Measurements from ENCODE around the gene AVP. TPM values are rescaled to one million over a fixed set of nuclear protein-coding genes. Genes with fewer than 3 reads are reported as not detected.

The AVP gene
- polyA plus RNA-seq, 1 donor (not counting 4 experiments of a cell fraction or from before 2014, with no cell fraction given): not detected

DNA sequence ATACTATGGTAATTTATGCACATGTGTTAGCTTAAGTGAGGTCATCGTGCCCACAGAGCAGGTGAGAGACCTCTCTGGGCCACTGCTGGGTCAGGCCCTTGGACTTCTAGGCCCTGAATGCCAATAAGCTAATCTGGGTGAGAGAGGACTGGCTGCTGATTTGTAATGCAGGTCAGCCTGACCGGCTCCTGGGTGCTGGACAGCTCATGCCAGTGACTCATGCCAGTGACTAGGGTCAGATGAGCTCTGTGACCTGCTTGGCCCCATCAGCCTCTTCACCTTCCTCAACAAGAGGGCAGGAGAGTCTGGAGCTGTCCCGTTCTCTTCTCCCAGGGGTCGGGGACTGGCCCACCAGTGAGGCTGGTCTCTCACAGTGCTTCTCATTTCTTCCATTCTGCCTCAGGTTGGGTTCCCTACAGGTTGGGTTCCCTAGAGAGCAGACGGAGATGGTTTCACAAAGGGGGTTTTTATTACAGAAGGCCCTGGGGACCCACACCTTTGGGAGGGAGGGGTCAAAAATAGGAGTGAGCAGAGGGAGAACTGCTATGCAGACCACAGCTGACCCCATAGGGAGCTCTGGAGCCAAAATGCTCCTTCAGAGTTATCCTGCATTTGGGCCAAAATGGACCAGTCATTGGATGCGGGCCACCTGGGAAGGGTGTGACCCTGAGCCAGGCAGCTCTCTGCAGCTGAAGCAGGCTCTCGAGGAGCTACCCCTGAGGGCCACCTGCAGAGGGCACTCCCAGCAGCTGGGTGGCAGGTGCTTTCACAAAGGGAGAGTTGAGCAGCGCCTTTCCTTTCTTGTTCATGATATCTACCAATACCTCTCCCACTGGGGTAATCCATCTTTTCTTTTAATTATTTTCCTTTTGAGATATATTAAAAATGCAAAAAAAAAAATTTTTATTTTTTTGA lies 15.3 kb downstream of the AVP start:
- dilution Hi-C loops (cut with MboI; ENCODE audit: extremely low pct_ligation_motif_present, low sequenced_read_pairs): no loop called here
- H3K4me2 ChIP-seq (ENCODE audit: control insufficient read depth, extremely low read depth, insufficient read depth, low read depth, low read length): no peak overlapping the region
- no peak for FAIRE-seq

GRCh38 chr20:3068075-3068474 lies 16.4 kb downstream of the AVP start:
- H3K9me1 ChIP-seq (ENCODE audit: control insufficient read depth, extremely low read depth, insufficient read depth, low read length): no peaks in the 10 kb centered on the region
- DNase-seq (ENCODE audit: low read depth, low spot score) (no peak), FAIRE-seq (no peak)
- H3K36me3 ChIP-seq (ENCODE audit: control insufficient read depth in 2 of 2, extremely low read depth in 1 of 2, insufficient read depth in 2 of 2, low read length in 2 of 2): no peaks in the 10 kb centered on the region
- H3K27ac ChIP-seq (ENCODE audit: control insufficient read depth, insufficient read depth, low read length): no peak overlapping the region
- no peak overlapping the region for H3K4me3 ChIP-seq (ENCODE audit: control insufficient read depth in 2 of 3, extremely low read depth in 1 of 3, insufficient read depth in 2 of 3, low read depth in 1 of 3, low read length in 3 of 3)
- no peaks in the 10 kb centered on the region for H3K4me1 ChIP-seq (ENCODE audit: control insufficient read depth, extremely low read depth, insufficient read depth, low read length)
- H3K9ac ChIP-seq (ENCODE audit: control insufficient read depth, extremely low read depth, insufficient read depth, low read length): no peak overlapping the region
- no peaks in the 10 kb centered on the region for H3K79me2 ChIP-seq (ENCODE audit: control insufficient read depth, insufficient read depth, low read length)
- H4K20me1 ChIP-seq (ENCODE audit: control insufficient read depth, extremely low read depth, insufficient read depth, low read length): no peaks in the 10 kb centered on the region
- TF ChIP-seq, protein P1, sequence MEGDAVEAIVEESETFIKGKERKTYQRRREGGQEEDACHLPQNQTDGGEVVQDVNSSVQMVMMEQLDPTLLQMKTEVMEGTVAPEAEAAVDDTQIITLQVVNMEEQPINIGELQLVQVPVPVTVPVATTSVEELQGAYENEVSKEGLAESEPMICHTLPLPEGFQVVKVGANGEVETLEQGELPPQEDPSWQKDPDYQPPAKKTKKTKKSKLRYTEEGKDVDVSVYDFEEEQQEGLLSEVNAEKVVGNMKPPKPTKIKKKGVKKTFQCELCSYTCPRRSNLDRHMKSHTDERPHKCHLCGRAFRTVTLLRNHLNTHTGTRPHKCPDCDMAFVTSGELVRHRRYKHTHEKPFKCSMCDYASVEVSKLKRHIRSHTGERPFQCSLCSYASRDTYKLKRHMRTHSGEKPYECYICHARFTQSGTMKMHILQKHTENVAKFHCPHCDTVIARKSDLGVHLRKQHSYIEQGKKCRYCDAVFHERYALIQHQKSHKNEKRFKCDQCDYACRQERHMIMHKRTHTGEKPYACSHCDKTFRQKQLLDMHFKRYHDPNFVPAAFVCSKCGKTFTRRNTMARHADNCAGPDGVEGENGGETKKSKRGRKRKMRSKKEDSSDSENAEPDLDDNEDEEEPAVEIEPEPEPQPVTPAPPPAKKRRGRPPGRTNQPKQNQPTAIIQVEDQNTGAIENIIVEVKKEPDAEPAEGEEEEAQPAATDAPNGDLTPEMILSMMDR (optimal IDR thresholded peaks at IDR 0.05 in 1 of 3, IDR thresholded peaks at IDR 0.05 in 1 of 3, conservative IDR thresholded peaks at IDR 0.05 in 1 of 3; ENCODE audit: extremely low read depth in 1 of 3, insufficient read depth in 2 of 3, low read length in 3 of 3): no peak
- peak; percentile 32 for TF ChIP-seq EZH2 (IDR thresholded peaks at IDR 0.05; ENCODE audit: low read length)
- dilution Hi-C loops (cut with MboI; ENCODE audit: extremely low pct_ligation_motif_present, low sequenced_read_pairs): no loop called here
- no peak overlapping the region for H2AFZ ChIP-seq (ENCODE audit: control insufficient read depth, low read length)
- H3K27me3 ChIP-seq (ENCODE audit: control insufficient read depth, extremely low read depth, insufficient read depth, low read length): peaks cover 25% of the 10 kb centered on the region
- H3K9me3 ChIP-seq (ENCODE audit: control insufficient read depth, low read depth, low read length): no peaks in the 10 kb centered on the region
- H3K4me2 ChIP-seq (ENCODE audit: control insufficient read depth, extremely low read depth, insufficient read depth, low read depth, low read length): no peak overlapping the region

More for the DNA sequence above, 15.3 kb downstream of the AVP start:
- Histone ChIP-seq H4K20me1 (ENCODE audit: control insufficient read depth, extremely low read depth, insufficient read depth, low read length) (no peaks in the 10 kb centered on the region), H3K36me3 (ENCODE audit: control insufficient read depth in 2 of 2, extremely low read depth in 1 of 2, insufficient read depth in 2 of 2, low read length in 2 of 2) (no peaks in the 10 kb centered on the region), H3K4me1 (ENCODE audit: control insufficient read depth, extremely low read depth, insufficient read depth, low read length) (no peaks in the 10 kb centered on the region), H3K79me2 (ENCODE audit: control insufficient read depth, insufficient read depth, low read length) (no peaks in the 10 kb centered on the region), H3K4me3 (ENCODE audit: control insufficient read depth in 2 of 3, extremely low read depth in 1 of 3, insufficient read depth in 2 of 3, low read depth in 1 of 3, low read length in 3 of 3) (no peak overlapping the region), H3K9ac (ENCODE audit: control insufficient read depth, extremely low read depth, insufficient read depth, low read length) (no peak overlapping the region), H2AFZ (ENCODE audit: control insufficient read depth, low read length) (no peak overlapping the region), H3K9me3 (ENCODE audit: control insufficient read depth, low read depth, low read length) (no peaks in the 10 kb centered on the region), H3K9me1 (ENCODE audit: control insufficient read depth, extremely low read depth, insufficient read depth, low read length) (no peaks in the 10 kb centered on the region), H3K27me3 (ENCODE audit: control insufficient read depth, extremely low read depth, insufficient read depth, low read length) (peaks cover 25% of the 10 kb centered on the region), H3K27ac (ENCODE audit: control insufficient read depth, insufficient read depth, low read length) (no peak overlapping the region)
- TF ChIP-seq, protein P1 (optimal IDR thresholded peaks at IDR 0.05 in 1 of 3, IDR thresholded peaks at IDR 0.05 in 1 of 3, conservative IDR thresholded peaks at IDR 0.05 in 1 of 3; ENCODE audit: extremely low read depth in 1 of 3, insufficient read depth in 2 of 3, low read length in 3 of 3): peak in 2 of 3 experiments; percentile 31 to 44
- no peak for TF ChIP-seq EZH2 (IDR thresholded peaks at IDR 0.05; ENCODE audit: low read length)
- DNase-seq (ENCODE audit: low read depth, low spot score): no peak

Measured in keratinocyte (primary cell).